Caco-2 (cell line): ENCODE measurements around the gene PPP3CB. TPM values are rescaled to one million over a fixed set of nuclear protein-coding genes. Genes with fewer than 3 reads are reported as not detected.

ENCODE experiments used
- BruUV-seq: library from RNA; stranded (reverse); fragments of 400-500 nt; replicated peaks from 2 replicates; lab custom pipeline; 2021; lab: Mats Ljungman, UMichigan
- CTCF ChIA-PET: fragments of 300-600 bp; sonication (Branson Sonifier 250); formaldehyde crosslinking; loops from one replicate; lab custom pipeline; 2022; ENCODE audit warnings: antibody characterized with exemption; lab: Charles Lee
- POLR2A ChIA-PET: fragments of 300-600 bp; sonication (Branson Sonifier 250); formaldehyde crosslinking; loops from one replicate; lab custom pipeline; 2022; ENCODE audit warnings: antibody characterized with exemption; lab: Charles Lee
- DNase-seq, 2 experiments: peaks; one replicate each; pipeline versions ENCODE4 v3.0.0 to v3.0.0-alpha.2; 2020 to 2022
- H3K27me3 ChIP-seq: replicated peaks from 2 replicates; pipeline ENCODE4 v1.6.0; 2011; ENCODE audit warnings: low read length; ENCODE audit not compliant: control insufficient read depth, insufficient read depth
- H3K36me3 ChIP-seq: 2 replicates; pipeline ENCODE4 v1.5.1; 2011; ENCODE audit warnings: low read length; ENCODE audit not compliant: control insufficient read depth, insufficient read depth
- H3K4me1 ChIP-seq: fragments of 250-450 bp; sonication (Bioruptor Pico); 2 replicates; pipeline ENCODE4 v1.5.1; 2020; ENCODE audit warnings: mild to moderate bottlenecking
- H3K4me3 ChIP-seq: 2 replicates; pipeline ENCODE4 v1.5.1; 2011; ENCODE audit warnings: low read depth, mild to moderate bottlenecking, control low read depth, low read length
- H3K9me3 ChIP-seq: fragments of 250-450 bp; sonication (Bioruptor Pico); 2 replicates; pipeline ENCODE4 v1.5.1; 2020; ENCODE audit warnings: mild to moderate bottlenecking, moderate library complexity
- H3K27ac Mint-ChIP-seq: one replicate; pipeline ENCODE4 v1.8.0; 2022; ENCODE audit warnings: mixed read lengths; ENCODE audit not compliant: unreplicated experiment
- H3K27me3 Mint-ChIP-seq: one replicate; pipeline ENCODE4 v1.8.0; 2022; ENCODE audit warnings: mixed read lengths; ENCODE audit not compliant: insufficient read depth, unreplicated experiment
- H3K36me3 Mint-ChIP-seq: one replicate; pipeline ENCODE4 v1.8.0; 2022; ENCODE audit warnings: mild to moderate bottlenecking, mixed read lengths; ENCODE audit not compliant: insufficient read depth, unreplicated experiment
- H3K4me1 Mint-ChIP-seq: one replicate; pipeline ENCODE4 v1.8.0; 2022; ENCODE audit warnings: low read depth, mixed read lengths; ENCODE audit not compliant: unreplicated experiment
- H3K4me3 Mint-ChIP-seq: one replicate; pipeline ENCODE4 v1.8.0; 2022; ENCODE audit warnings: mild to moderate bottlenecking, moderate library complexity, mixed read lengths; ENCODE audit not compliant: unreplicated experiment
- H3K9me3 Mint-ChIP-seq: one replicate; pipeline ENCODE4 v1.8.0; 2022; ENCODE audit warnings: mixed read lengths; ENCODE audit not compliant: unreplicated experiment
- CTCF ChIP-seq, 2 experiments: fragments of 200-600 bp in 1 of 2; IDR thresholded peaks; 1 replicate in 1 of 2; 2 replicates in 1 of 2; pipeline versions ENCODE4 v1.5.1 to v1.8.0; 2011 to 2022; ENCODE audit warnings: antibody characterized with exemption in 1 of 2, control low read depth in 1 of 2, inconsistent platforms in 1 of 2, low read depth in 1 of 2, low read length in 1 of 2, mild to moderate bottlenecking in 1 of 2, moderate library complexity in 1 of 2; ENCODE audit not compliant: insufficient read depth in 1 of 2, severe bottlenecking in 1 of 2, unreplicated experiment in 1 of 2
- intact Hi-C: fragments of 100-400 bp; cut with micrococcal nuclease; formaldehyde crosslinking; loops from one replicate; pipeline ENCODE4 v1.10.0; 2022; ENCODE audit not compliant: unreplicated experiment
- total RNA-seq: library from RNA; stranded (reverse); gene quantifications from 2 replicates; pipeline ENCODE4 v1.2.3, GENCODE V29; 2022

The PPP3CB gene
- total RNA-seq, 1 experiment from 2014 or later: 41.5 TPM

GRCh38 chr10:73446926-73447325 is 48.9 kb downstream of the PPP3CB start:
- H3K4me1 Mint-ChIP-seq: no peaks in the 10 kb centered on the region
- H3K36me3 ChIP-seq: peaks cover 2% of the 10 kb centered on the region; the same call in 1 of the 2 replicates
- intact Hi-C loops: no loop called here
- H3K27me3 Mint-ChIP-seq: no peaks in the 10 kb centered on the region
- H3K27me3 ChIP-seq: no peaks in the 10 kb centered on the region
- BruUV-seq: no TSS peak
- CTCF ChIA-PET: interaction anchor here (0.6 kb wide), 1 partner anchor 91 kb away, joined by 3 read pairs; no protein-coding TSS in a partner anchor
- no peaks in the 10 kb centered on the region for H3K4me1 ChIP-seq
- H3K9me3 Mint-ChIP-seq: no peaks in the 10 kb centered on the region
- no peak for TF ChIP-seq CTCF (IDR thresholded peaks at IDR 0.05; ENCODE audit: insufficient read depth in 1 of 2, low read depth in 1 of 2, low read length in 1 of 2, severe bottlenecking in 1 of 2, unreplicated experiment in 1 of 2)
- no peak for DNase-seq
- no peak overlapping the region for H3K4me3 Mint-ChIP-seq
- POLR2A ChIA-PET: no interaction called here
- no peaks in the 10 kb centered on the region for H3K9me3 ChIP-seq
- peaks cover 9% of the 10 kb centered on the region for H3K36me3 Mint-ChIP-seq
- no peak overlapping the region for H3K4me3 ChIP-seq
- H3K27ac Mint-ChIP-seq: no peak overlapping the region

GRCh38 chr10:73444457-73444856 is 51.4 kb downstream of the PPP3CB start:
- Mint-ChIP-seq H3K27ac (no peak overlapping the region), H3K4me1 (no peaks in the 10 kb centered on the region), H3K27me3 (no peaks in the 10 kb centered on the region), H3K9me3 (no peaks in the 10 kb centered on the region), H3K36me3 (peaks cover 16% of the 10 kb centered on the region), H3K4me3 (no peak overlapping the region)
- no peaks in the 10 kb centered on the region for H3K9me3 ChIP-seq
- H3K4me1 ChIP-seq: no peaks in the 10 kb centered on the region
- intact Hi-C loops: no loop called here
- DNase-seq: no peak
- CTCF ChIA-PET: interaction anchor here (0.6 kb wide), 1 partner anchor 1069 kb away, joined by 5 read pairs; no protein-coding TSS in a partner anchor
- POLR2A ChIA-PET: no interaction called here
- peaks cover 2% of the 10 kb centered on the region; the same call in 1 of the 2 replicates for H3K36me3 ChIP-seq
- BruUV-seq: no TSS peak
- no peaks in the 10 kb centered on the region for H3K27me3 ChIP-seq
- no peak for TF ChIP-seq CTCF (IDR thresholded peaks at IDR 0.05; ENCODE audit: insufficient read depth in 1 of 2, low read depth in 1 of 2, low read length in 1 of 2, severe bottlenecking in 1 of 2, unreplicated experiment in 1 of 2)
- H3K4me3 ChIP-seq: no peak overlapping the region

DNA sequence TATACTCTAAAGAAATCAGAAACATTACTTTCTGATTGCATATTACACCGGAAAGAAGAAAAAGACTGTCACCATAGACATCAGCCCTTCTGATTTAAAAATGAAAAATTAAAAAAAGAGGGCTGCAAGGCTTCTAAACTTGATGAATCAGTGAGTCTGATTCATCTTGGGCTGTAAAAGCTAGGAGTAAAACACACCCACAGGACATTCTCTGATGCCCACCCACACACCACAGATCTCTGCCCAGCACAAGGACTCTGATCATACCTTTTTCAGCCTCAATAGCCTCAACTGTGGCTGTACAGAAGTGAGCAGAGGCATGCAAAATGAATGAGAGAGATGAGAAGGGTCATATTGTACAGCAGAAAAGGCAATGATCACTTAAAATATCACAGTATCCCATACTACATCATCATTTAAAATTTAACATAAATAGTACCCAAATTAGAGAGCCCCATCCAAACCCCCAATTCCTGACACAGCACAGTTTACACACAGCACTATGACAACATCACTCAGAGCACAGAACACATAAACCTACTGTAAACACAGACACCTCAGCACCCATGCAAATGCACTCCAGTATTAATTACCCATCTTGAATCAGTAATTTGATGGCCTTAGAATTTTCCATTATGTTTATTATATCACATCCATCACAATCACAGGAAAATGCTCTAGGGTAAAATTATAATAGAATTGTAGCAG is 56.1 kb downstream of the PPP3CB start:
- H3K36me3 ChIP-seq: peaks cover 6% of the 10 kb centered on the region
- no peaks in the 10 kb centered on the region for H3K27me3 ChIP-seq
- DNase-seq: no peak
- no peaks in the 10 kb centered on the region for H3K9me3 ChIP-seq
- Mint-ChIP-seq H3K9me3 (no peaks in the 10 kb centered on the region), H3K27me3 (no peaks in the 10 kb centered on the region), H3K36me3 (peaks cover 16% of the 10 kb centered on the region), H3K4me3 (no peak overlapping the region), H3K27ac (no peak overlapping the region), H3K4me1 (no peaks in the 10 kb centered on the region)
- no peak overlapping the region for H3K4me3 ChIP-seq
- H3K4me1 ChIP-seq: no peaks in the 10 kb centered on the region
- BruUV-seq: no TSS peak
- ChIA-PET CTCF (no interaction called here), POLR2A (no interaction called here)
- no peak for TF ChIP-seq CTCF (IDR thresholded peaks at IDR 0.05; ENCODE audit: insufficient read depth in 1 of 2, low read depth in 1 of 2, low read length in 1 of 2, severe bottlenecking in 1 of 2, unreplicated experiment in 1 of 2)
- intact Hi-C loops: no loop called here
